SK-N-SH (cell line): ENCODE results near the gene CDKL2. TPM values are rescaled to one million over a fixed set of nuclear protein-coding genes. Genes with fewer than 3 reads are reported as not detected.

ENCODE experiments used
- CTCF ChIA-PET: fragments of 300-600, 350-600 bp; formaldehyde crosslinking; extraction: SDS; loops from one replicate; lab custom pipeline; 2021; lab: Yijun Ruan, JAX
- POLR2A ChIA-PET: fragments of 350-600 bp; sonication (Branson Sonifier 250); formaldehyde crosslinking; extraction: SDS; loops from one replicate; lab custom pipeline; 2020; ENCODE audit warnings: antibody characterized with exemption, inconsistent platforms; lab: Yijun Ruan, JAX
- DNase-seq: peaks from one replicate; pipeline ENCODE4 v3.0.0; 2012
- H2AFZ ChIP-seq: fragments of 200-600 bp; sonication (generic); 2 replicates; pipeline ENCODE4 v1.8.1; 2016; ENCODE audit warnings: antibody characterized with exemption, mild to moderate bottlenecking, low read depth
- H3F3A ChIP-seq: fragments of 200-600 bp; sonication (generic); replicated peaks from 2 replicates; pipeline ENCODE3; 2016; ENCODE audit warnings: antibody characterized with exemption, mild to moderate bottlenecking; ENCODE audit not compliant: insufficient read depth
- H3K27ac ChIP-seq, 2 experiments: fragments of 200-500 bp in 1 of 2; fragments of 200-600 bp in 1 of 2; sonication (Bioruptor generic) in 1 of 2; sonication (generic), shearing (Covaris generic) in 1 of 2; 2 replicates each; pipeline versions ENCODE4 v1.5.1 to v1.6.1; 2014 to 2016; ENCODE audit warnings: low read depth in 2 of 2, inconsistent platforms in 1 of 2, low read length in 1 of 2, mild to moderate bottlenecking in 1 of 2, mixed read lengths in 1 of 2
- H3K27me3 ChIP-seq: fragments of 200-600 bp; sonication (generic), shearing (Covaris generic); 2 replicates; pipeline ENCODE4 v1.6.1; 2016; ENCODE audit warnings: mixed run types; ENCODE audit not compliant: insufficient read depth
- H3K36me3 ChIP-seq, 2 experiments: fragments of 200-500 bp in 1 of 2; fragments of 200-600 bp in 1 of 2; sonication (Bioruptor generic) in 1 of 2; sonication (generic) in 1 of 2; replicated peaks in 1 of 2; 2 replicates each; pipeline versions ENCODE3 to v1.5.1; 2014 to 2016; ENCODE audit warnings: low read length in 1 of 2, mild to moderate bottlenecking in 1 of 2; ENCODE audit not compliant: insufficient read depth in 2 of 2, control insufficient read depth in 1 of 2
- H3K4me1 ChIP-seq, 2 experiments: fragments of 200-500 bp in 1 of 2; fragments of 200-600 bp in 1 of 2; sonication (Bioruptor generic) in 1 of 2; sonication (generic), shearing (Covaris generic) in 1 of 2; 2 replicates each; pipeline versions ENCODE4 v1.5.1 to v1.6.1; 2014 to 2016; ENCODE audit warnings: low read depth in 1 of 2, low read length in 1 of 2, mixed run types in 1 of 2; ENCODE audit not compliant: insufficient read depth in 2 of 2, control insufficient read depth in 1 of 2
- H3K4me2 ChIP-seq: fragments of 200-600 bp; sonication (generic), shearing (Covaris generic); 2 replicates; pipeline ENCODE4 v1.6.1; 2017; ENCODE audit warnings: mixed run types
- H3K4me3 ChIP-seq, 2 experiments: fragments of 200-500 bp in 1 of 2; fragments of 200-600 bp in 1 of 2; sonication (Bioruptor generic) in 1 of 2; sonication (generic), shearing (Covaris generic) in 1 of 2; 2 replicates each; pipeline versions ENCODE4 v1.5.1 to v1.8.1; 2014 to 2016; ENCODE audit warnings: low read depth in 2 of 2, inconsistent platforms in 1 of 2, low read length in 1 of 2, mild to moderate bottlenecking in 1 of 2, mixed read lengths in 1 of 2, moderate library complexity in 1 of 2
- H3K79me2 ChIP-seq: fragments of 200-600 bp; sonication (generic); 2 replicates; pipeline ENCODE4 v1.8.1; 2017; ENCODE audit warnings: mild to moderate bottlenecking; ENCODE audit not compliant: insufficient read depth
- H3K9ac ChIP-seq: fragments of 200-600 bp; sonication (generic); 2 replicates; pipeline ENCODE4 v1.6.1; 2017; ENCODE audit warnings: mixed run types
- H3K9me2 ChIP-seq: fragments of 200-600 bp; sonication (generic); 2 replicates; pipeline ENCODE4 v1.6.1; 2017; ENCODE audit warnings: mixed run types
- H3K9me3 ChIP-seq: fragments of 200-600 bp; sonication (generic); 2 replicates; pipeline ENCODE4 v1.6.1; 2017; ENCODE audit warnings: mixed run types, mild to moderate bottlenecking, moderate library complexity
- H4K20me1 ChIP-seq: fragments of 200-600 bp; sonication (generic); 2 replicates; pipeline ENCODE4 v1.6.1; 2017; ENCODE audit warnings: mild to moderate bottlenecking, mixed run types; ENCODE audit not compliant: insufficient read depth
- CTCF ChIP-seq: fragments of 200-600 bp; sonication (generic); IDR thresholded peaks from 2 replicates; pipeline ENCODE4 v1.6.1; 2017; ENCODE audit warnings: antibody characterized with exemption, mild to moderate bottlenecking, moderate library complexity
- EZH2phosphoT487 ChIP-seq: fragments of 200-600 bp; sonication (generic); IDR thresholded peaks from 2 replicates; pipeline ENCODE4 v1.6.1; 2017; ENCODE audit warnings: low read depth, mixed run types, mild to moderate bottlenecking, antibody characterized with exemption, moderate library complexity, borderline replicate concordance
- FOXJ3 ChIP-seq: sonication (generic); formaldehyde crosslinking; IDR thresholded peaks from 2 replicates; pipeline ENCODE4 v1.5.1; 2020; ENCODE audit warnings: mild to moderate bottlenecking, missing genetic modification reagents
- GABPA ChIP-seq: IDR thresholded peaks from 2 replicates; pipeline ENCODE4 v1.4.0; 2012; ENCODE audit warnings: low read depth, mild to moderate bottlenecking
- GATA2 ChIP-seq: sonication (generic); formaldehyde crosslinking; IDR thresholded peaks from 2 replicates; pipeline ENCODE4 v1.5.0; 2020; ENCODE audit warnings: mild to moderate bottlenecking, missing genetic modification reagents
- MEF2A ChIP-seq: IDR thresholded peaks from 2 replicates; pipeline ENCODE4 v1.4.0; 2012; ENCODE audit warnings: low read depth, borderline replicate concordance
- NRF1 ChIP-seq: IDR thresholded peaks from 2 replicates; pipeline ENCODE4 v1.6.1; 2012; ENCODE audit warnings: low read depth, mild to moderate bottlenecking, low read length
- RCOR1 ChIP-seq: fragments of 150-350 bp; IDR thresholded peaks from 2 replicates; pipeline ENCODE4 v1.6.1; 2017; ENCODE audit warnings: antibody characterized with exemption, low read length
- SMC3 ChIP-seq: IDR thresholded peaks from 2 replicates; pipeline ENCODE4 v1.6.1; 2012; ENCODE audit warnings: low read depth, low read length, improper control_type of control experiment
- TAF1 ChIP-seq: IDR thresholded peaks from 2 replicates; pipeline ENCODE4 v1.6.1; 2012; ENCODE audit warnings: low read depth, mild to moderate bottlenecking, low read length, moderate library complexity, borderline replicate concordance
- YY1 ChIP-seq: IDR thresholded peaks from 2 replicates; pipeline ENCODE4 v1.4.0; 2012; ENCODE audit warnings: low read depth, mild to moderate bottlenecking
- WGBS: methylation state at CpG from one replicate; pipeline ENCODE4 v1.1.6; 2017; ENCODE audit warnings: low lambda C conversion rate; 5-methylcytosine and 5-hydroxymethylcytosine counted together
- polyA plus RNA-seq, 3 experiments: library from polyadenylated mRNA; depleted of rRNA; stranded (reverse); fragments of >200 nt; gene quantifications; 2 replicates each; pipeline ENCODE4 v1.2.3, GENCODE V29; 2012
- TF ChIP-seq, protein P1 (sequence below): IDR thresholded peaks from 2 replicates; pipeline ENCODE4 v1.4.0; 2012; ENCODE audit warnings: low read depth, borderline replicate concordance

The CDKL2 gene
- polyA plus RNA-seq, 1 of the 3 experiments (the other 2 are of a cell fraction) = 0.41 TPM

DNA sequence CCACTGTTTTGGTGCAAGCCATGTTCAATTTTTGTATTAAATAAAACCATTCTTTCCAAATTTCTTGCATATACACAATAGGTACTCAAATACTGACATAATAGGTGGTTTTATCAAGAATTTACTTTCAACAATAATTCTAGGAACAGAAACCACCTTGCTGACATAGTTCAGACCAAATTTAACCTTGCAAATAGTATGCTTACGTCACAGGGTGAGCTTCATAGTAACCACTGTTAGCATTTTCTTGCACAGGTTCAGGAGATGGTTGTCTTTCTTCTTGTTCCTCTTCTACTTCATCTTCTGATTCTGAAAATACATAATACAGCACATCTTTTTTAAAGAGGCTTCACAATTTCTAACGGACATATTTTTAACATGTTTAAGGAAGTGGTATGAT is 25.2 kb upstream of the CDKL2 start:
- Histone ChIP-seq H3K9me3 (no peaks in the 10 kb centered on the region), H3K9ac (no peak overlapping the region), H3K4me3 (no peak overlapping the region), H3K79me2 (peaks cover 69% of the 10 kb centered on the region), H3K4me1 (no peaks in the 10 kb centered on the region; a peak in 1 of 4 replicates), H2AFZ (no peak overlapping the region), H3K9me2 (no peaks in the 10 kb centered on the region), H3K36me3 (peaks cover 73 to 84% of the 10 kb centered on the region in 2 experiments), H3K27ac (no peak overlapping the region; a peak in 1 of 4 replicates), H4K20me1 (peaks cover 13% of the 10 kb centered on the region), H3K4me2 (no peak overlapping the region), H3K27me3 (no peaks in the 10 kb centered on the region), H3F3A (peaks cover 17% of the 10 kb centered on the region)
- TF ChIP-seq, protein P1, sequence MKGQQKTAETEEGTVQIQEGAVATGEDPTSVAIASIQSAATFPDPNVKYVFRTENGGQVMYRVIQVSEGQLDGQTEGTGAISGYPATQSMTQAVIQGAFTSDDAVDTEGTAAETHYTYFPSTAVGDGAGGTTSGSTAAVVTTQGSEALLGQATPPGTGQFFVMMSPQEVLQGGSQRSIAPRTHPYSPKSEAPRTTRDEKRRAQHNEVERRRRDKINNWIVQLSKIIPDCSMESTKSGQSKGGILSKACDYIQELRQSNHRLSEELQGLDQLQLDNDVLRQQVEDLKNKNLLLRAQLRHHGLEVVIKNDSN = no peak
- TF ChIP-seq MEF2A (no peak), FOXJ3 (CRISPR knock-in tag) (no peak), GATA2 (CRISPR knock-in tag) (no peak)
- no peak for DNase-seq
- ChIA-PET CTCF (interaction anchor here (0.6 to 1.9 kb wide), 4 partner anchors 9 to 68 kb away, joined by 3 to 9 read pairs (median 4); partner anchors contain the start of gene USO1), POLR2A (no interaction called here)
- 88% methylated on average over 2 of the region's 2 CpGs for WGBS

DNA sequence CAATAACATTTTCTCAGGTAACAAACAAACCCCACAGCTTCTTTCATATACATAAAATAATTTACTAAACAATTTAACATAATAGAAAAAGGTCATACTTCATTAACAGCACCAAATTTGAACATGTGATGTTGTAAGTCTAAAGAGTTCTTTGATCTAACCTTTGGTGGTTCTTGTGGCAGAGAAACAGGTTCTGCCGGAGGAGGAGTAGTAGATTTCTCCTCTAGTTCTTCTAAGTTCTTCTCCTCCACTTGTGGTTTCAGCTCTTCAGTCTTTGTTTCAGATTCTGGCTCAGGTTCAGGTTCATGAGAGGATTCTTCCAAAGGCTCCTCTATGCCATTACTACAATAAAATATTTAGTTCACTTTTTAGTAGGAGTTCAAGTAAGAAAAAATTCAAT is 24.6 kb upstream of the CDKL2 start:
- H3K4me3 ChIP-seq = no peak overlapping the region
- 93% methylated on average over 1 of the region's 1 CpG for WGBS
- DNase-seq = no peak
- CTCF ChIA-PET = interaction anchor here (0.6 to 3.7 kb wide), 7 partner anchors 9 to 193 kb away, joined by 3 to 23 read pairs (median 5); partner anchors contain the start of gene USO1
- no peaks in the 10 kb centered on the region for H3K27me3 ChIP-seq
- H4K20me1 ChIP-seq = peaks cover 10% of the 10 kb centered on the region
- no peaks in the 10 kb centered on the region; a peak in 1 of 4 replicates for H3K4me1 ChIP-seq
- H3K27ac ChIP-seq = no peak overlapping the region
- no peak overlapping the region for H2AFZ ChIP-seq
- H3K9ac ChIP-seq = no peak overlapping the region
- peaks cover 69% of the 10 kb centered on the region for H3K79me2 ChIP-seq
- H3K4me2 ChIP-seq = no peak overlapping the region
- peaks cover 70 to 81% of the 10 kb centered on the region in 2 experiments for H3K36me3 ChIP-seq
- H3F3A ChIP-seq = peaks cover 17% of the 10 kb centered on the region
- no peaks in the 10 kb centered on the region for H3K9me3 ChIP-seq
- no peaks in the 10 kb centered on the region for H3K9me2 ChIP-seq
- no peak for TF ChIP-seq SMC3
- TF ChIP-seq CTCF = no peak
- TF ChIP-seq RCOR1 = no peak
- TF ChIP-seq YY1 = no peak
- TF ChIP-seq TAF1 = no peak
- TF ChIP-seq NRF1 = no peak
- TF ChIP-seq EZH2phosphoT487 = no peak
- no peak for TF ChIP-seq GABPA
- TF ChIP-seq, all 33 proteins: peak for 0
- POLR2A ChIA-PET = no interaction called here
